Epithelial cell of proximal tubule (primary cell): ENCODE measurements around the gene NPAS3. TPM values are rescaled to one million over a fixed set of nuclear protein-coding genes. Genes with fewer than 3 reads are reported as not detected.

ENCODE experiments used
- DNase-seq: peaks from one replicate; pipeline ENCODE4 v3.0.0-alpha.2; 2011; ENCODE audit warnings: low read depth
- H3K4me3 ChIP-seq: 2 replicates; pipeline ENCODE4 v1.5.1; 2011; ENCODE audit warnings: low read depth, mild to moderate bottlenecking, low read length
- total RNA-seq: library from RNA; depleted of rRNA; stranded (reverse); fragments of >200 nt; gene quantifications from 2 replicates; pipeline ENCODE4 v1.2.3, GENCODE V29; 2015
- TF ChIP-seq, protein P1 (sequence below): conservative IDR thresholded peaks from 2 replicates; pipeline ENCODE4 v1.5.1; 2012; ENCODE audit warnings: low read depth, mild to moderate bottlenecking, low read length

Gene NPAS3
- total RNA-seq, 1 donor from 2014 or later: 0.35 TPM

- no peak overlapping the region for H3K4me3 ChIP-seq
- TF ChIP-seq, protein P1, sequence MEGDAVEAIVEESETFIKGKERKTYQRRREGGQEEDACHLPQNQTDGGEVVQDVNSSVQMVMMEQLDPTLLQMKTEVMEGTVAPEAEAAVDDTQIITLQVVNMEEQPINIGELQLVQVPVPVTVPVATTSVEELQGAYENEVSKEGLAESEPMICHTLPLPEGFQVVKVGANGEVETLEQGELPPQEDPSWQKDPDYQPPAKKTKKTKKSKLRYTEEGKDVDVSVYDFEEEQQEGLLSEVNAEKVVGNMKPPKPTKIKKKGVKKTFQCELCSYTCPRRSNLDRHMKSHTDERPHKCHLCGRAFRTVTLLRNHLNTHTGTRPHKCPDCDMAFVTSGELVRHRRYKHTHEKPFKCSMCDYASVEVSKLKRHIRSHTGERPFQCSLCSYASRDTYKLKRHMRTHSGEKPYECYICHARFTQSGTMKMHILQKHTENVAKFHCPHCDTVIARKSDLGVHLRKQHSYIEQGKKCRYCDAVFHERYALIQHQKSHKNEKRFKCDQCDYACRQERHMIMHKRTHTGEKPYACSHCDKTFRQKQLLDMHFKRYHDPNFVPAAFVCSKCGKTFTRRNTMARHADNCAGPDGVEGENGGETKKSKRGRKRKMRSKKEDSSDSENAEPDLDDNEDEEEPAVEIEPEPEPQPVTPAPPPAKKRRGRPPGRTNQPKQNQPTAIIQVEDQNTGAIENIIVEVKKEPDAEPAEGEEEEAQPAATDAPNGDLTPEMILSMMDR: no peak
- DNase-seq: no peak
Measured at GRCh38 chr14:33218026-33218425, 279.3 kb downstream of the NPAS3 start.

- TF ChIP-seq, protein P1: no peak
- DNase-seq: no peak
- no peak overlapping the region for H3K4me3 ChIP-seq
Measured at GRCh38 chr14:33219957-33220356, 281.3 kb downstream of the NPAS3 start.

DNA sequence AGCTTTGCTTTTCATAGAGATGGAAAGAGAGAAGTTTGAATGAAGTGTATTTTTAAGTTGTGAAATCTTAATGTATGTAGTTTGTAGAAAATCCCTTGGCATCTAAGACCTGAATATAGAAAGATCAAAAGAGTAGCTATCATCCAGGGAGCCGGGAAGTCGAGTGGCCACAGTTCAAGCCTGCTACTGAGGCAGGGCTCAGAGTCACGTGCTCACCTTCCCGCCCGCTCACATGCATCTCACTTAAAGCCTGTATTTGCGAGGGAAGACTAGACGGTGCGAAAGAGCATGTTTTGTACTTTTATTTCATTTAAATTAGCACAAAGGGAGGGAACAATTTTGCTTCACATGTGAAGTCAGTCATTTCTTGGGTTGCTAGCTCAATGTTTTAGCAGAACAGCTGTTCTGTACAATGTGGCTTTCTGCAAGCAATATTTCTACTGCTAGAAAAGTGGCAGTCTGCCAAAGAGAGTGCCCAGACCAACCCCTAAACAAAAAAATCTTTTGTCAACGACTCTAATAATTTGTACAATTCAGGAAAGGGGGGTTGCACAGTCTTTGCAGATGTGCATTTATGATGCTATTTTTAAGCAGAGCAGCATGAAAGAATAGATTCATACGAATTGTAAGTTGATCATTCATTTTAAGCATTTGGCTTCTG is 290.7 kb downstream of the NPAS3 start:
- TF ChIP-seq, protein P1: no peak
- no peak for DNase-seq
- H3K4me3 ChIP-seq: no peak overlapping the region

DNA sequence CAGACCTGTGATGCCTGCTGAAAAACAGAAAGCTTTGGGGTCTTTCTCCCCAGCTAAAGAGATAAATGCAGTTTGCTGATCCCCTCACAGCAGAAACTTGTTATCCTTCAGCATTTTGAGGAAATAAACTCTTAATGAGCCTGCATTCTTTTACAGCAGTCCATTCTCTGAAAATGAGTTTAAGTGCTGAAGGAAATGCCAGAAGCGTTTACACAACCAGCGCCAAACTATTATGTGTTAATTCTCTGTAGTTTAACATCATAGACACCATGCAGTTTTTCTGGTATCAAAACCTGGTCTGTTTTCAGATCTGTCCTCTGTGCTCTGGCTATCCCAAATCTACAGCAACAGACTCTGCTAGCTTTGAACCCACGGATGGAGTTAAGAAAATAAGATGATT is 291.3 kb downstream of the NPAS3 start:
- H3K4me3 ChIP-seq: no peak overlapping the region
- no peak for DNase-seq
- TF ChIP-seq, protein P1: no peak

GRCh38 chr14:33232031-33232430 is 293.4 kb downstream of the NPAS3 start:
- no peak overlapping the region for H3K4me3 ChIP-seq
- no peak for DNase-seq
- TF ChIP-seq, protein P1: no peak

DNA sequence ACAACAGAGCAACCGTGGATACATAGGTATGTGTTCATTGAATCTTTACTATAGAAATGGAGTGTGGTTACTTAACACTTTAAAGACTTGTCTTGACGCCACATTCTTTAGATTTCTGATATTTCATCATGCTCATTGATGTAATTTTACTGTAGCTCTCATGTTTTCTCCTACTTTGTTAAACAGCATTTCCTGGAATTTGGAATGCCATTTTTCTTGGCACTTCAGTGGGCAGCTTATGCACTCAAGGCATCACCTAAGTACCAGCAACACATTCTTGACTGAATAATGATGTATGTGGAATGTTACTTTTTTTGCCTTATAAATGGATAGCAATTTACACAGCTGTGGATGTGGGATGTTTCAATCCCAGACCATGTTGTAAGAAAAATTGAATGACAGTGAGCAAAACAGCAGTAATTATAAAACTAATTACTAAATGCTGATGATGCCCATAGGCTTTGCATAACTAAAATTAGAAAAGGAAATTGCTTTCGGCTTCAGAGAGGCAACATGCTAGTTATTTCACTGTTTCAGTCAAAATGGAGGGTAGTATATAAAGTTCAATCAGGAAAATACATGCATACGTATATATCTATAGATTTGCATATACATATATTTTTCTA is 298.5 kb downstream of the NPAS3 start:
- TF ChIP-seq, protein P1: no peak
- no peak for DNase-seq
- no peak overlapping the region for H3K4me3 ChIP-seq

DNA sequence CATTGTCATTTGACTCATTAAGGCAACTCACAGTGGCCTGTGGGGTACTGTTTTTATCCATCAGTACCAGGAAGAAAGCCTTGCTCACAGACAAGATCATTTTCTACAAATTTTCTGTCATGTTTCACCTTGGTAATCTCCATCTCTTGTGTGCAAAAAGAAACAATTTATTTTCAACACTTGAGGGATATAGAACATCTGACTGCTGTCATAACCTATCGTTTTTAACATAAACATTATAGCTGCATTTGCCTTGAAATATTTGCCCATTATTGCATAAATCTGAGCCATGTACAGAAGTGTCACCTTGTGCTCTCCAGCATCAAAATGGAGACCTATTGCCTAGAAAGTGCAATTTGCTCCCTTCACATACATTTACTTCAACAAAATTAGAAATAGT is 300.8 kb downstream of the NPAS3 start:
- H3K4me3 ChIP-seq: no peak overlapping the region
- TF ChIP-seq, protein P1: no peak
- no peak for DNase-seq
